HG03378 (cell line): ENCODE data around the gene ILKAP.

Experiments used
- ATAC-seq: cut with Tn5 transposase; IDR thresholded peaks from one replicate; pipeline ENCODE4 v1.9.1; 2021; ENCODE audit warnings: mild to moderate bottlenecking, moderate library complexity; ENCODE audit not compliant: unreplicated experiment

The ILKAP gene

DNA sequence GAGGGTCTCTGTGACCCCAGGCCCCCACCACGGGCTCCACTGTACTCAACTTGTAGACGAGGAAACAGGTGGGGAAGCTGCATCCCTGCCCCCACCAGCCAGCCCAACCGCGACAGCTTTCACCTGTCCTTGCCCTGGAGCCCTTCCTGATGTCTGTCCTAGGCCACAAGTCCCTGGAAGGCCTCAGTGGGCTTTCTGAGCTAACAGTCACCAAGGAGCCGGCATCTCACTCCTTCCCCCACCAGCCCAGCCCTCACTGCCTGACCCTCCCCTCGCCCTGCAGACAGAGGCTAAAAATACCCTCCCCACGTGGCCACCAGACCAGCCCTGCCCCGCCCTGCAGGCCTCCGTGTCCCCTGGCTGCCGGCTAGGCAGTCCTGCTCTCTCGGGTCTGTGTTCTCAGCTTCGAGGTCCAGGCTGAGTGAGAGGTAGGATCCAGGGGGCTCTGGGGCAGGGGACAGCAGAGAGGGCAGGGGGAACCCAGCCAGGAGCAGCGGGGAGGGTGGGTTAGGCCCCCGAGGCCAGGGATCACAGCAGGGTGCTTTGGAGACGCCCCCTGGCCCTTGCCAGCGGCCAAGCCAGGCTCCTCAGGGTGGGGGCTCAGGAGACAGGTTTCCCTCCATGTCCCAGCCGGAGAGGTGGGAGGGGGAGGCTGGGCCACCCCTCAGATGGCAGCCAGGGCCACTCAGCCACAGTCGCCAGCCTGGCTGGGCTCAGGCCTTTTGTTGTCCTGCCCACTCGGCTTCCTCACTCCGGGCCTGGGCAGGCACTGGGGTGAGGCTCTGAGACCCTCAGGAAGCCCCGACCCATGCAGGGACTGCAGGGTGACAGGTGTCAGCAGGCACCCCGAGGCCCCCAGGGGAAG, 64.9 kb downstream of the ILKAP start, which contains the start of gene KLHL30:
TSS of gene KLHL30 (plus strand) at position 338 of the 865 bp plus-strand sequence. CDS start 2,087 bp downstream, outside the sequence.
- no peak for ATAC-seq

GRCh38 chr2:238137885-238138284, 65.6 kb downstream of the ILKAP start:
- ATAC-seq: no peak

DNA sequence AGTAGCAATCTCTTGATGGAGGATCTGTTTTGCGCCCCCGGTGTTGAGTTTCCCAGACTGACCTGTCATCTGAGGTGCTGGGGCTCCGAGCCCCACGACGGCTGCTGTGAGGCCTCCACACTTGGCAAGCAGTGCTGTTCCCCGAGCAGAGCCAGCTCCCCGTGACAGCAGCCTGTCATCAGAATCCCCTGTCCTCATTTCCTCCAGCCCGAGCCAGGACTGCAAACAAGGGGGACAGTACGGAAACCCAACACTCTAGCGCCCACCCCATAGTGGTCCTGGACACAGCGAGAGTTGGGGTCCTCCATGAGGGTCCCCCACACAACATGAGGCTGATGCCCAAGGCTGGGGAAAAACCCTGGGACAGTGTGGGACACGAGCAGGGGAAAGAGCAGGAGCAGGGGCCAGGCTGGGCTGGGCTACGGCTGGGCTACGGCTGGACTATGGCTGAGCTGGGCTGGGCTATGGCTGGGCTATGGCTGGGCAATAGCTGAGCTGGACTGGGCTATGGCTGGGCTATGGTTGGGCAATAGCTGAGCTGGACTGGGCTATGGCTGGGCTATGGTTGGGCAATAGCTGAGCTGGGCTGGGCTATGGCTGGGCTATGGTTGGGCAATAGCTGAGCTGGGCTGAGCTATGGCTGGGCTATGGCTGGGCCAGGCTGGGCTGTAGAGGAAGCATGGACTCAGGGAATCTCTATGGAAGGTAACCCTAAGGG, 66.5 kb downstream of the ILKAP start:
- ATAC-seq: no peak

DNA sequence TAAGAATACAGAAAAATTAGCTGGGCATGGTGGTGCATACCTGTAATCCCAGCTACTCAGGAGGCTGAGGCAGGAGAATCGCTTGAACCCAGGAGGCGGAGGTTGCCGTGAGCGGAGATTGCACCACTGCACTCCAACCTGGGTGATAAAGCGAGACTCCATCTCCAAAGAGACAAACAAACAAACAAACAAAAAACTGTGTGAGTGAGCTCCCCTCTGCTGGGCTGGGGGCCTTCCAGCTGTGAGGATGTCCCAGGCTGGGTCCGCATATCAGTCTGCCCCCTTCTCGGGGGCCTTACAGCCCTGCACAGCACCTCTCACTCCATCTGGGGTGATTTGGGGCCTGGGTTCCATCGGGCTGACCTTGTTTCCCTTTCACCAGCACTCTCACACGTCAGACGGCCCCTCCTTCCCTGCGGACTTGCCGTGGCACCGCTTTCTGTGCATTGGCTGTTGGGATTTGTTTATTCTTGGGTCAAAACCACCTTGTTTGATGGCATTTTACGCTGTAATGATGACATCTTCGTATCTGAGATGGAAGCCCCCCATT, 67.8 kb downstream of the ILKAP start:
- no peak for ATAC-seq

GRCh38 chr2:238134393-238134785, 69.1 kb downstream of the ILKAP start:
- ATAC-seq: no peak

DNA sequence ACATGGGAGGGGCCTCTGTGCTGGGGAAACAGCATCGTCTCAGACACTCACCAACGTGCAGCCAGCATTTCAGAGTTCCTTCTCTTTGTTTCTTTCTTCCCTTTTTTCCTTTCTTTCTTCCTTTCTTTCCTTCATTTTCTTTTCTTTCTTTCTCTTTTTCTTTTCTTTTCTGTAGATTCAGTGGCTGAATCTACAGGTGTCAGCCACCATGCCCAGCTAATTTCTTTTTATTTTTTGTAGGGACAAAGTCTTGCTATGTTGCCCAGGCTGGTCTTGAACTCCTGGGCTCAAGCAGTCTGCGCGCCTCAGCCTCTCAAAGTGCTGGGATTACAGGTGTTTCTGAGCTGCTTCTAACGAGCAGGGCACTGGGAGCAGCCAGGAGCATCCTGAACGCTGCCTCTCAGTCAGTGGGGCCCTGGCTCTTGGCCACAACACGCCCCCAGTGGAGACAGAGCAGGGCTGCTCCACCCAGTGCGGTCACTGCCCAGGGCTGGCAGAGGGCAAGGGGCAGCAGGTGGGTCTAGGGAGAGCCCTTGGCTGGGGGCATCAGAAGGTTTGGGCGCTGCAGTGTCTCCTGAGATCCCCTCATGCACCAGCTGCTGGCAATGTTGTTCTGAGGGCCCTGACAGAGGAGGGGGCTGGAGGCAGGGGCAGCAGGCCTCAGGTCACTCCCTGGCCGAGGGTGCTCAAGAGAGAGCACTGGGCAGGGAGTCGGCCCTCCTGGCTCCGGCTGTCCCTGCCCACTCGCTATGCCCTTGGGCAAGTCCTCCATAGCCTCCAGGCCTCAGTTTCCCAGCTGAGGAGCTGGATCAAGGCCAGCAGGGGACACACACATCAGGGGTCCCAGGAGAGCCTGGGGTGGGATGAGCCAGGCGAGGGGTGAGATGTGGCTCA, 69.7 kb downstream of the ILKAP start:
- no peak for ATAC-seq

DNA sequence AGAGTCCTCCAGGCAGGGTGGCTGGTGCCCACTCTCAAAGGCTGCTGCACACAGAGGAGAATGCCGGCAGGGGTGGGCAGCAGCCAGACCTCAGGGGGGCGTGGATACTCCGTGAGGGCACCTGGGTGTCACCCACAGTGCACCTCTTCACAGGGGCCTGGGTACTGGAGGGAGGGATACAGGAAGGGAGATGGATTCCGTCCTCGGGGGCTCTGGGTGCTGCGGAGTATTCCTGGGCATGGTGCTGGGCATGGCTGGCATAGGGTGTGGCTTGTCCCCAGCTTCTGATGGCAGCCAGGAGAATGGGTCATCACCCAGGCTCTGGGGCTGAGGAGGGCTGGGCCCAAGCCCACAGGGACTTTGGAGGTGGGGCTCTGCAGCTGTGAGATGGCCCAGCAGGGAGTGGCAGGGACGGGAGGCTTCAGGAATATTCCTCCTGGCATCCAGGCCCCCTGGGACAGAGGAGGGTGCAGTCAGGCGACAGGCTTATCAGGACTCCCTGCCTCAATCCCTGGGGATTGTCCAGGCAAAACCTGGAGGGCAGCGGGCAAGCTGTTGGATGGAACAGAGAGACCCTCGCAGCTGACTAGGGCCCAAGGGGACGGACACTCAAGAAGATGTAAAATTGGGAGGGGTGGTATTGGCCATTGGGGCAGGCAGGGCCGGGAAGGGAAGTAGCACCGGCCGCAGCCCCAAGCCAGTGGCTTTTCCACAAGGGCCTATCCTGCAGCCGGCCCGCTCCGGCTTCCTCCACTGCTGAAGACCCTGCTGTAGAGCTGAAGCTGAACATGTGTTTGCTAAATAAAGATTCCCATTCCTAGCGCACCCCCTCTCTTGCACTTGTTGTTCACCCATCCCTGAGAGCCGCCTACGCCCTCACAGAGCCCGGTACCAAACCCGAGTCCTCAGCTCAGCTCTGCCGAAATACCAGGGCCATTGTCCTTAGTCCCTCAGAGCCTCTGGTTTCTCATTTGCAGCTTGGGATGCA, 70.7 kb downstream of the ILKAP start:
- ATAC-seq: no peak

GRCh38 chr2:238131761-238132462, 71.6 kb downstream of the ILKAP start:
- no peak for ATAC-seq

- no peak for ATAC-seq
Observed at GRCh38 chr2:238130696-238131628, 72.5 kb downstream of the ILKAP start.

- no peak for ATAC-seq
Observed at GRCh38 chr2:238130111-238130695, 73.3 kb downstream of the ILKAP start.

DNA sequence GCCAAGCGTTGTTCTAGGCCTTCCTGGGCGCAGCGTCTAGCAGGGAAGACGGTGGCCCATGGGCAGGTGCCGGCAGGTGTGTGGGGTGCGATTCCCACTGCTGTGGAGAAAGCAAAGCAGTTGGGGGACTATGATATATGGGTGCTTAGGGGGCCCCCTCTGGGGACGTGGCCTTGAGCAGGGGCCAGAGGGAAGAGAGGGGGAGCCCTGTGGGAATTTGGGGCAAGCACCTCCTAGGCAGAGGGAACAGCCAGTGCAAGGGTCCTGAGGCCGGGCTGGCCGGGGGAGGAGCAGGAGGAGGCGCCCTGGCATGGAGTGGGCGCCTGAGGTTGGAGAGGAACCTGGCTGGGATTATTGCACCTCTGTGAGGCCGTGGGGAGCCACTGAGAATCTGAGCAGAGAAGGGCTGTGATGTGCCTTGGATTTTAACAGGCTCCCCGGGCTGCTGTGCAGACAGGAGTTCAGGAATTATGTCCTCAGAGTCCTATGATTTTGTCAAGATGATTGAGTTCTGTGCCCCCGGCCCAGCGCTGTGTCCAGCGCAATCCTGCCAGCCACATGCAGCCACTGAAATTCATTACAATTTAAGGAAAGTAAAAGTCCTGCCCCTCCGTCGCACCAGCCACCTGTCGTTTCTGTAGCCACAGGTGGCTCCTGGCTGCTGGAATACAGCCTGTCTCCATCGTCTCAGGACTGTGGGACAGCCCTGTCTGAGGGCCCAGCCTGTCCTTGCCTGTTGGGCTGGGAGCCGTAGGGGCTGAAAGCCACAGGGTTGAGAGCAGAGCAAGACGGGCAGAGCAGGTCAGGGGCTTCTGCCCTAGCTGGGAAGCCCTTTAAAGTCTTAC, 74.1 kb downstream of the ILKAP start:
- ATAC-seq: no peak

GRCh38 chr2:238128534-238129001, 74.9 kb downstream of the ILKAP start:
- ATAC-seq: no peak

DNA sequence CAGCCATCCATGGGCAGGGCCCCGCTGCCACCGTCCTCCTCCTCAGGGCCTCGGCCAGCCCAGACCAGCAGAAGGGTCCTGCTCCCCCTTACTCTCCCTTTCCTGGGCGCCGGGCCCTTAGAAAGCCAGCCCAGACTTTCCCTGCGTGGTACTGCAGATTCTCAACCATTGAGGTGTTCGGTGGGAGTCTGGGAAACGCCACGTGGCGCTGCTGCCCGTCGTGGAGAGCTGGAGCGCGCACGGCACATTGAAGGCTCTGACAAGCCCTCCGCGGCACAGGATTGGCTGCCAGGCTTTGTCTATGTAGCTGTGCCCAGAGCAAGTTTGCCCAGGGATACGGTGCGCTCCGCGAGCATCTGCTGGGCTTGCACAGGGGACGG, 75.4 kb downstream of the ILKAP start:
- no peak for ATAC-seq

DNA sequence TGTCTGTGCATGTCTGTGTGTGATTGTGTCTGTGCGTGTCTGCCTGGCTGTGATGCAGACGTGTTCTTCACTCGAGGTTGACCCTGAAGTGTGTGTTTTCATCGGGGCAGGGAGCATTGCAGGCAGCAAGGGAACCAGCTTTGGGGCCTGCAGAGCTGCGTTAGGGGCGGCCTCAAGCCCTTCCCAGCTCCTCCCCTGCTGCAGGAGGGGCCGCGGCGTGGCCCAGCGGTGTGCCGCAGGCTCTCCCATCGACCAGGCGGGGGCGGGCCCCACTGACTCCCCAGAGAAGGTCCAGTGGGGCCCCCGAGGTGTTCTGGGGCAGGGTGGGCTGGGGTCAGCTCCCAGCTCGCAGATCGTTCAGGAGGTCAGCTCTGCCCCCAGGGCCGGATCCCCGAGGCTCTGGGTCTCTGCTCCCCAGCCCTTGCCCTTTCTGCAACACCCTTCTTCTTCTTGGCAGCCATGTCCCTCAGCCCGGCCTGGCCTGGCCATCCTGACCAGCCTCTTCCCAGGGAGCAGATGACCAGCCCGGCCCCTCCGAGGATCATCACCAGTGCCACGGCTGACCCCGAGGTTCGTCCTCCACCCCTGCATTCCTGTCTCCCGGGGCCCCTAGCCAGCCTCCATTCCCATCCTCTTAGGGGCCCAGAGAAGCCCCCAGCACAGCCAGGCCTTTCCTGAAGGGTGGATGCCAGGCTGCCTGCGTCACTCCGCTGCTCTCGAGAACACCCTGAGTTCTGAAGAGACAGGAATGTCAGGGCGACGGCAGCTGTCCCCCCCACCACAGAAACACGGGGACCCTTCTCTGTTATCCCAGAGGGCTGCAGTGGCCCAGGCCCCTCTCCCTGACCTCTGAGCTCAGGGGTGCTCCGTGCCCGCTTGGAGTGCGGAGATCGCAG, 76.1 kb downstream of the ILKAP start:
- no peak for ATAC-seq

DNA sequence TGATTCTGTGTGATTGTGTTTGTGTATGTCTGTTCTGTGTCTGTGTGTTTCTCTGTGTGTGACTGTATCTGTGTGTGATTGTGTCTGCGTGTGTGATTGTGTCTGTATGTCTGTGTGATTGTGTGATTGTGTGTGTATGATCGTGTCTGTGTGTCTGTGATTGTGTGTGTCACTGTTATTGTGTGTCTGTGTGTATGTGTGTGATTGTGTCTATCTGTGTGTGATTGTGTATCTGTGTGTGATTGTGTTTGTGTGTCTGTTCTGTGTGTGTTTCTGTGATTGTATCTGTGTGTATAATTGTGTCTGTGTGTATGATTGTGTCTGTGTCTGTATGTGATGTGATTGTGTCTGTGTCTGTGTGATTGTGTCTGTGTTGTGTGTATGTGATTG, 76.7 kb downstream of the ILKAP start:
- ATAC-seq: no peak

DNA sequence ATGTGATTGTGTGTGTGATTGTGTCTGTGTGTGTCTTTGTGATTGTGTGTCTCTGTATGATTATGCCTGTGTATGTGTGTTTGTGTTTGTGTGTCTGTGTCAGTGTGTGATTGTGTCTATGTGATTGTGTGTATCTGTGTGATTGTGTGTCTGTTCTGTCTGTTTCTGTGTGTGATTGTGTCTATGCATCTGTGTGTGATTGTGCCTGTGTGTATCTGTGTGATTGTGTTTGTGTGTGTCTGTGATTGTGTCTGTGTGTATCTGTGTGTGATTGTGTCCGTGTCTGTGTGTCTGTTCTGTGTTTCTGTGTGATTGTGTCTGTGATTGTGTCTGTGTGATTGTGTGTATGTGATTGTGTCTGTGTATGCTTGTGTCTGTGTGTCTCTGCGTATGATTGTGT, 77.2 kb downstream of the ILKAP start:
- ATAC-seq: no peak
